ENCODE results near the gene AADACL3.

DNA sequence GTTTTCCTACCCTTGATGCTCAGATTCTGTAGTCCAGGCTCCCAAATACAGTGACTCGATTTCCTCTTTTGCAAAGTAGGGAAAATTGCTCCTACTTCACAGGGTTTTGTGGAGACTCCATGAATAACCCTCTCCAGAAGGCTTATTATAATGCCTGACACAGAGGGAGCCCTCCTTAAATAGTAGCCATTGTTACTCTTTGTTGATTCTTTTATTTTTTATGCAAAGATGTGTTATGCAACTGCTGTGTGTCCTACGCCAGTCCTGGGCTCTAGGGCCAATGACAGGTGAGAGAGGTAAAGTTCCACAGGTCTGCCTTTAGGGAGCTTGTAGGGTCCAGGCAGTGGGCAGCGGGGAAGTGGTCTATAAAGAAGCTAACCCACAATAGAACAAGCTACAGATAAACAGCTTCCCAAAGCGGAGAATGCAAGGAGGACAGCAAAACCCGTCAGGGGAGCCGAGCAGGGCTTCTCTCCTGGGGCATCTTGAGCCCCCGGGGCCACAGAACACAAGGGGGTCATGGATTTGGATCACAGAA, 1.5 kb downstream of the AADACL3 start:
- no peak for TF ChIP-seq POLR2A (IDR thresholded peaks at IDR 0.05)
- TF ChIP-seq, protein P1, sequence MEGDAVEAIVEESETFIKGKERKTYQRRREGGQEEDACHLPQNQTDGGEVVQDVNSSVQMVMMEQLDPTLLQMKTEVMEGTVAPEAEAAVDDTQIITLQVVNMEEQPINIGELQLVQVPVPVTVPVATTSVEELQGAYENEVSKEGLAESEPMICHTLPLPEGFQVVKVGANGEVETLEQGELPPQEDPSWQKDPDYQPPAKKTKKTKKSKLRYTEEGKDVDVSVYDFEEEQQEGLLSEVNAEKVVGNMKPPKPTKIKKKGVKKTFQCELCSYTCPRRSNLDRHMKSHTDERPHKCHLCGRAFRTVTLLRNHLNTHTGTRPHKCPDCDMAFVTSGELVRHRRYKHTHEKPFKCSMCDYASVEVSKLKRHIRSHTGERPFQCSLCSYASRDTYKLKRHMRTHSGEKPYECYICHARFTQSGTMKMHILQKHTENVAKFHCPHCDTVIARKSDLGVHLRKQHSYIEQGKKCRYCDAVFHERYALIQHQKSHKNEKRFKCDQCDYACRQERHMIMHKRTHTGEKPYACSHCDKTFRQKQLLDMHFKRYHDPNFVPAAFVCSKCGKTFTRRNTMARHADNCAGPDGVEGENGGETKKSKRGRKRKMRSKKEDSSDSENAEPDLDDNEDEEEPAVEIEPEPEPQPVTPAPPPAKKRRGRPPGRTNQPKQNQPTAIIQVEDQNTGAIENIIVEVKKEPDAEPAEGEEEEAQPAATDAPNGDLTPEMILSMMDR (IDR thresholded peaks at IDR 0.05) = no peak
